Globus pallidus (tissue), 1 donor: ENCODE data around the gene MICAL3.

ENCODE experiments used
- DNase-seq: peaks from one replicate; pipeline ENCODE4 v3.0.0-alpha.2; 2015; ENCODE audit warnings: low spot score

MICAL3 gene

DNA sequence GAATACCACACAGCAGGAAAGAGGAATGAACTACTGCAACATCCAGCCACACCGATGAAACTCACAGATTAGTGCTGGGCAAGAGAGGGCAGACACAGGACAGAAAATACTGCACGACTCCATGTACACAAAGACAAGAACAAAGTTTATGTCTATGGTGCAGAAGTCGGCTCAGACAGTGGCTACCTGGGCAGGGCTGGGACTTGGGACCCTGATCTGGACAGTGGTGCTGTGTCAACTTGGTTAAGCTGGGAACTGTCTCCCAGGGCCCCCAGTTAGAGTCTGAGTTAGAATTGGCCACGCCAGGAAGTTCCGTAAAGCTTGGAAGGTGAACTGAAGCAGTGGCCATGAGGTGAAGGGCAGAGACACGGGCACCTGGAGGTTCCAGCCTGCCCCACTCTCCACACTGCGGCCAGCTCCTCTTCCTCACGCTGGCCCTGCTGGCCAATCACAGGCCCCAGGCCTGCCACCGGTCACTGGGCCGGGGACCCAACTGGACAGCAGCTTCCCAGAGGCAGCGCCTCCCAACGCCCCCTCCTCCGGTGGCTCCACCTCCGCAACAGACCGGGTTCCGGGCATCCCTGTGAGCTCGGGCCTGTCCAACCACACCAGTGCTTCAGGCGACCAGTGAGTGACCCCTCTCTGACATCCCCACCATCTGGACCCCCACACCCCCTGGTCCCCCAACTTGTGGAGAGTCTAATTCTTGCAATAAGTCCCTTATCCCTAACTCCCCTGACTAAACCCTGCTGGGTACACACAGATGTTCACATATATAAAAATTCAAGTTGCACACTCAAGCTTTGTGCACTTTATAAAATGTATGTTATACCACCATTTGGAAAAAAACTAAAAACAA, 93.7 kb downstream of the MICAL3 start:
- no peak for DNase-seq

DNA sequence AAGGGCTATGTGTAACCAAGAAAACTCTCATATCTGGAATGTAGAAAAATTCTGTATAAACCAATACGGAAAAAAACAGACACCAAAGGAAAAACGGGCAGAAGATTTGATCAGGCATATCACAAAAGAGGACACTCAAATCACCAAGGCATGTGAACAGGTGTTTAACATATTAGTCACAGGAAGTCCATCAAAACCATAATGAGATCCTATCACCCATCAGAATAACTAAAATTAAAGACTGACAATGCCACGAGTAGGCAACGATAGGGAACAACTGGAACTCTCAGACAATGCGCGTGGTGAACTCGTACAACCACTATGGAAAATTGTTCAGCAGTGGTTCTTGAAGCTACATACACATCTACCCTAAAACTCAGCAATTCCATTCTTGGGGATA, 94.5 kb downstream of the MICAL3 start:
- no peak for DNase-seq

DNA sequence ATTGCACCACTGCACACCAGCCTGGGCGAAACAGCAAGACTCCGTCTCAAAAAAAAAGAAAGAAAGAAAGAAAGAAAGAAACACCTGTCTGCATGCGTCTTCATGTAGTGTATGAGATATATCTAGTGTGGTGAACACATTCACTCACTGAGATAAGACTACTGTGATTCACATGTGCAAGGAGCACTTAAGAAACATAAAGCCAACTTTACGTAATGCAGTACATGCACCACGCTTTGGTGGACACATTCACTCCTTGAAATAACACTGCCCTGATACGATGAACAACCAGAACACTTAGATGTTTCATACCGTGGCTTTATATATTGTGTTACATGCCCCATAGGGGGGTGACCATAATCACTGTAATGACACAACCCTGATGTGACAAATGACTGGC, 96.0 kb downstream of the MICAL3 start:
- no peak for DNase-seq

DNA sequence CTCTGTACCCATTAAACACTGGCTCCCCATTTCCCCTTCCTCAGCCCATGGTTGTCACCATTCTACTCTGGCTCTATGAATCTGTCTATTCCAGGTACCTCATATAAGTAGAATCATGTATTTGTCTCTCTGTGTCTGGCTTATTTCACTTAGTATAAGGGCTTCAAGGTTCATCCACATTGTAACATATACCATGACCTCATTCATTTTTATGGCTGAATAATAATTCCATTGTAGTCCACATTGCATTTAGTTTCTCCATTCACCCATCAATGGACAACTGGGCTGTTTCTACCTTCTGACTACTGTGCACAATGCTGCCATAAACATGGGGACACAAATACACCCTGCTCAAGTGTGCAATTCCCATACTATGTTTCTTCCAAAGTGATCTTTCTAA, 97.3 kb downstream of the MICAL3 start:
- DNase-seq: no peak

GRCh38 chr22:17926516-17926915, 97.8 kb downstream of the MICAL3 start:
- no peak for DNase-seq

DNA sequence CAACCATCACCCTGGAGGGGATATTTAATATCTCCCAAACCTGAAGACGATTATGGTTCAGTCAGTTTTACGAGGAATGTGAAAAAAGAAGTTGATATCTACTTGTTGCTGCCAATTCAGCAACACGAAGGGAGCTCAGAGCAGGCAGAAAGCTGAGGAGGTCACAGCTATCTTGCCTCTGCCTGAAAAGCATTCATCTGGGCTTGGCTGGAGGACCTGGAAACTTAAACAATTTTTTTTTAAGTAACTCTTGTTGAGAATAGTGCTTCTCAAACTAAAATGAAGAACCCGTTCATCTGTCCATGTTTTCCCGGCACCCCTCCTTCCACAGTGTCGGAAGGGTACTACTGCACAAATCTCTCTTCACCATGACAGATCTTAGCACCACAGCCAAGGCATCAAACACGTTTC, 98.9 kb downstream of the MICAL3 start:
- no peak for DNase-seq

DNA sequence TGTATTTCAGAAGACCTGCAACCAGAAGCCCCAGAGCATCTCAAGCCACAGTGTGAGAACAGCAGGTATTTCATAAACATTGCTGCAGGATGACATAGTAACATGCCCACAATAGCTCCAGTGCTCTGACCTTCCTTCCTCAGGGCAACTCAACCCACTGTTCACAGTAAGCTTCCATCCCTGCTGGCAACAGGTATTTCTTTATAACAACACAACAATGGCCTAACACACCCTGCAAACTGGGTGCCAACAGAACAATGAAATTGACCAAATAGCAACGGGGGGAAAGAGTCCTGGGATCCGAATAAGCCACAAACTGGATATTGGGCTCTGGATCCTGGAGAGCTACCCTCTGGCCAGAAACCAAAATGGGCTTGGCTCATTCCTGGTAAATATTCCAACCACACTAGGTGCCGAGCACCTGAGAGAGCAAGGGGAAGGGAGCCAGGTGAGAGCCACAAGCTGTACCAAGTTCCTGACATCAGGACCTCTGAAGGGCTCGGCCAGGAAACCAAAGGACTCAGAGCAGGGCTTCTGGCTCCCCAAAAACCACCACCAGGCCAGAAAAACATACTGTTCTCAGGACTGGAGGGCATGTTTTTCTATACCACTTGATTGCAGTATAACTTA, 99.5 kb downstream of the MICAL3 start:
- DNase-seq: no peak

- DNase-seq: no peak
Measured at GRCh38 chr22:17924076-17924475, 100.3 kb downstream of the MICAL3 start.

- no peak for DNase-seq
Measured at GRCh38 chr22:17922925-17923903, 101.1 kb downstream of the MICAL3 start.

GRCh38 chr22:17921871-17922821, 102.2 kb downstream of the MICAL3 start:
- no peak for DNase-seq

DNA sequence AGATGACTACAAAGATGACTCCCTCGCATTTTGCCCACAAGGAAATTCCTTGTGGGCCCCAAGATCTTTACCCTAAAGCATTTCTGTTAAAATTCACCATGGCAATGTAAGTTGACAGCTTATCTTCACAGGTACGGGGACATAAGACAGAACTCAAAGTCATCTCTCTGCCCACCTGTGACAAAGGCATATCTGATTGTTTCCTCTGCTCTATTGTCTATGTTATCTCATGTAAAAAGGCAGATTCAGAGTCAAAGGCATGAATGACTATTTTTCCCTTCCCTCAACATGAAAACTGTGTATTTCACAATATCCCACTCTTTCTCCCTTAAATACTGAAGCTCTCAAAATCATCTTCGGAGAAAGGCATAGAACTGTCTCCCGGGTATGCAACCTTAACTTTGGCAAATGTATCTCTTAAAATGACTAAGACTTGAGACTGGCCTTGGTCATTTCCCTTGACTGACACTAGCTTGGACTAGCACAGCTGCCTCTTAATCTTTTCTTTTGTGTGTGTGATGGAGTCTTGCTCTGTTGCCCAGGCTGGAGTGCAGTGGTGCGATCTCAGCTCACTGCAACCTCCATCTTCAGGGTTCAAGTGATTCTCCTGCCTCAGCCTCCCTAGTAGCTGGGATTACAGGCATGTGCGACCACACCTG, 103.2 kb downstream of the MICAL3 start:
- no peak for DNase-seq

DNA sequence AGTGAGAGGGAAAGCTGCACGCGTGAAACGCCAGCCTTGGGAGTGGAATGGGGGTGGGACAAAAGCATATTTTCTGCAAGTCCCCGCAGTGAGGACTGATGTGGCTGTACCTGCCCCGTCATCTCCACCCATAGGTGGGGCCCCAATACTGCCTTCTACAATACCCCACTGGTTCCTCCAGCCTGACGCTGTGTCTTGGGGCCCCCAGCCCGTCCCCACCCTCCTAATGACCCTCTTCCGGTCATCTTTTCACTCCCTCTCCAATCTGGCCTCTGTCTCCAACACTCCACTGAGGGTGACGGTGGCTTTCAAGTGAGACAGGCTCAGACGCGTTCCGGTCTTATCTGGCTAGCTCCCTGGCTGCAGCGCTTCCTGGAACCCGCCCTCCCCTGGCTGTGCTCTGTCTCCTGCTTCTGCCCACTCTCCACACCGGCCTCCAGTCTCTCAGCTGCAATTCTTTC, 104.2 kb downstream of the MICAL3 start:
- no peak for DNase-seq

DNA sequence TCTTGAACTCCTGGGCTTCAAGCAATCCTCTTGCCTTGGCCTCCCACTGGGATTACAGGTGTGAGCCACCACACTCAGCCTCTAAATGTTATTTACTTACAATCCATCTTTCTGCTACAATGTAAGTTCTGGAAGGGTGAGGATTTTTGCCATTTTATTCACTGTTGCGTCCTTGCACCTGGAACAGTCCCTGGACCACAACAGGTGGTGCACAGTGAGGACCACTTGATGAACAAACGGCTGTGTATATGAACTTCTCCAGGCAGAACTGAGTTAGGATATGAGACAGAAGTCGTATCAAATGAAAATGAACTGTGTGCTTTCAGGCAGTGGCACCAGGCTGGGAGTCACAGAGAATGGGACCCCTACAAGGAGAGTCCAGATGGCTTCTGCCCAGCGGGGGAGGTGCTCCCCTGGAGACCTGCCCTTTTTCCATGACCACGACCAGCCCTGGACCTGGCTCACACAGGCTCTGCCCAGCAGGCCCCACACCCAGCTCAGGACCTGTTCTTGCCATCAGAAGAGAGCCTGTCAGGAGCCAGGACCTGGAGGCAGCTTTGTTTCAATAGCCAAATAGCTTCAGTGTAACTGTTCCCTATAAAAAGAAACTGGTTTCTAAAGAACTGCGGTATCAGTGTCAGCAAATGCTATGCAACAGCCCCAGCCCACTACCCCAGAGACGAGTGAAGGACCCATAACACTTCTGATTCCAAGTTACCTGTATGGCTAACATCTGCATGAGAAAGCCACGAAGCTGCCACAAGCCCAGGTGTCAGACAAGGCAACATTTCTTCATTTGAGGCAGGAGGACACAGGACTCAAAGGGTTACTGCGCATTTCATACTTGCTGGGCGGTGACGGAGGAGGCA, 104.9 kb downstream of the MICAL3 start:
- no peak for DNase-seq

DNA sequence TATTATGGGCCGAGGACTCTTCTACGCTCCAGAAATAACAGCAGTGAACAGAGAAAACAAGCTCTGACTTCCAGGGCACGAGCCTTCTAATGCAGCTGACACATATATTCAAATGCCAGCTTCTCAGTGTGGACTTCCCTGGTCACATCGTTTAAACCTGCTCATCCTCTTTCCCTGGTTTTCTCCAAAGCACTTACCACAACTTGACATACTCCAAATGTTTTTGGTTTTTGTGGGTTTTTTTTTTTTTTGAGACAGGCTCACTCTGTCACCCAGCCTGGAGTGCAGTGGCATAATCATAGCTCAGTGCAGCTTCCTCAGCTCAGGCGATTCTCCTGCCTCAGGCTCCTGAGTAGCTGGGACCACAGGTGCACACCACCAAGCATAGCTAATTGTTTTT, 105.5 kb downstream of the MICAL3 start:
- DNase-seq: no peak

GRCh38 chr22:17917490-17917983, 106.8 kb downstream of the MICAL3 start:
- no peak for DNase-seq

- no peak for DNase-seq
Measured at GRCh38 chr22:17916226-17916889, 108.0 kb downstream of the MICAL3 start.

DNA sequence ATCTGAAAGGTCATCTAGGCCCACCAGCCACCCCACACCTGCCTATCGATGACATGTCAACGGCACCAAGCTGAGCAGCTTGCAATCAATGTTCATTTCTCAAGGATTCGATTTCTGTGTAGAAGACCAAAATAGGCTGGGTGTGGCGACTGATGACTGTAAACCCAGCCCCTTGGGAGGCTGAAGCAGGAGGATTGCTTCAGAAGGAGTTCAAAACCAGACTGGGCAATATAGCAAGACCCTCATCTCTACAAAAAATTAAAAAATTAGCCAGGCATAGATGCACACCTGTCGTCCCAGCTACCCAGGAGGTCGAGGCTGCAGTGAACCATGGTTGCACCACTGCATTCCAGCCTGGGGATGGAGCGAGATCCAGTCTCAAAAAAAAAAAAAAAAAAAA, 108.7 kb downstream of the MICAL3 start:
- no peak for DNase-seq

GRCh38 chr22:17915188-17915587, 109.2 kb downstream of the MICAL3 start:
- no peak for DNase-seq

DNA sequence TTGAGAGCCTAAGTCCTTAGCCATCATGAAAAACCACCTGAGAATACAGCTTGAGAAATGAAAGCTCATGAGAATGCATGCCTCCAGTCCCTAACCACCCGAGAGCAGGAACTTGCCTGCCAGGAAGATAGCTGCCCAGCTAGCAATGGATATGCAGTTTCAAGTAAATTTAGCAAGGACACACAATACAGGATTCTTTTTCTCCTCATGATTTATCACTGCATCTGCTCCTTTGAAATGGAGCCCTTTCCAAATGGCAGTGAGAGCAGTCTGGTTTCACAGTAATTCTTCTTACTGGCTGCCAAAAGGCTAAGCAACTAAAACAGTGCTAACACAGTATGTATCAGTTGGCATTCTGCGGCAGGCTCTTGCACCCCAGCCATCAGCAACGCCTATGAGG, 109.9 kb downstream of the MICAL3 start:
- DNase-seq: peak; percentile 68
